Testis (tissue), 5 donors: ENCODE measurements around the gene ETNPPL. TPM values are rescaled to one million over a fixed set of nuclear protein-coding genes. Genes with fewer than 3 reads are reported as not detected.

ENCODE experiments used
- DNase-seq: peaks from one replicate; pipeline ENCODE4 v3.0.0-alpha.2; 2019
- H3K27ac ChIP-seq, 2 donors: fragments of 200-600 bp; sonication (generic); one replicate each; pipeline ENCODE4 v1.5.1; 2019
- H3K27me3 ChIP-seq: fragments of 200-600 bp; sonication (generic); one replicate; pipeline ENCODE4 v1.5.1; 2019
- H3K36me3 ChIP-seq: fragments of 200-600 bp; sonication (generic); one replicate; pipeline ENCODE4 v1.5.1; 2017; ENCODE audit warnings: low read depth; ENCODE audit errors: missing control alignments
- H3K4me1 ChIP-seq: fragments of 200-600 bp; sonication (generic); one replicate; pipeline ENCODE4 v1.5.1; 2019
- H3K4me3 ChIP-seq, 2 donors: fragments of 200-600 bp; sonication (generic); one replicate each; pipeline ENCODE4 v1.5.1; 2017 to 2019
- H3K9me3 ChIP-seq: fragments of 200-600 bp; sonication (generic); one replicate; pipeline ENCODE4 v1.5.1; 2017
- CTCF ChIP-seq, 3 experiments: fragments of 450-650 bp in 2 of 3; fragments of 200-600 bp in 1 of 3; sonication (generic) in 1 of 3; IDR thresholded peaks; one replicate each; pipeline ENCODE4 v1.5.1; 2016 to 2019; ENCODE audit warnings: antibody characterized with exemption in 3 of 3, mild to moderate bottlenecking in 2 of 3, moderate library complexity in 1 of 3
- POLR2A ChIP-seq: fragments of 450-650 bp; IDR thresholded peaks from one replicate; pipeline ENCODE4 v1.6.1; 2017; ENCODE audit warnings: antibody characterized with exemption, mild to moderate bottlenecking, moderate library complexity
- WGBS, 2 donors: methylation state at CpG; one replicate each; pipeline ENCODE4 v1.1.5; 2018; 5-methylcytosine and 5-hydroxymethylcytosine counted together
- intact Hi-C: fragments of 100-400 bp; cut with DNase I; formaldehyde crosslinking; loops from one replicate; pipeline ENCODE4 v1.15.1; 2023; ENCODE audit warnings: low total_unique reads
- long read RNA-seq, 2 donors: transcript quantifications; one replicate each; lab custom pipeline, GENCODE V29; 2026
- polyA plus RNA-seq: library from polyadenylated mRNA; stranded (reverse); fragments of 350-450 nt; fragmentation: Illumina TruSeq; extraction: RNeasy Lipid Tissue Mini Kit (QIAGEN cat#74804); gene quantifications from one replicate; pipeline ENCODE4 v1.2.3, GENCODE V29; 2014; ENCODE audit warnings: low read depth, low replicate concordance; ENCODE audit not compliant: insufficient read depth
- total RNA-seq, 2 donors: library from RNA; depleted of rRNA; stranded (reverse); fragments of >200 nt; gene quantifications; one replicate each; pipeline ENCODE4 v1.2.3, GENCODE V29; 2016

The ETNPPL gene
- total RNA-seq (1 to 10 TPM; 1.1 to 2.0 TPM), polyA plus RNA-seq (0.44 TPM)
- long read RNA-seq, donor 1, partial matches to known transcripts: 0 of 1 reads
- long read RNA-seq, donor 1, other reads (novel, unspliced or antisense): 0 of 1 reads
- long read RNA-seq, donor 2: 0 reads

DNA sequence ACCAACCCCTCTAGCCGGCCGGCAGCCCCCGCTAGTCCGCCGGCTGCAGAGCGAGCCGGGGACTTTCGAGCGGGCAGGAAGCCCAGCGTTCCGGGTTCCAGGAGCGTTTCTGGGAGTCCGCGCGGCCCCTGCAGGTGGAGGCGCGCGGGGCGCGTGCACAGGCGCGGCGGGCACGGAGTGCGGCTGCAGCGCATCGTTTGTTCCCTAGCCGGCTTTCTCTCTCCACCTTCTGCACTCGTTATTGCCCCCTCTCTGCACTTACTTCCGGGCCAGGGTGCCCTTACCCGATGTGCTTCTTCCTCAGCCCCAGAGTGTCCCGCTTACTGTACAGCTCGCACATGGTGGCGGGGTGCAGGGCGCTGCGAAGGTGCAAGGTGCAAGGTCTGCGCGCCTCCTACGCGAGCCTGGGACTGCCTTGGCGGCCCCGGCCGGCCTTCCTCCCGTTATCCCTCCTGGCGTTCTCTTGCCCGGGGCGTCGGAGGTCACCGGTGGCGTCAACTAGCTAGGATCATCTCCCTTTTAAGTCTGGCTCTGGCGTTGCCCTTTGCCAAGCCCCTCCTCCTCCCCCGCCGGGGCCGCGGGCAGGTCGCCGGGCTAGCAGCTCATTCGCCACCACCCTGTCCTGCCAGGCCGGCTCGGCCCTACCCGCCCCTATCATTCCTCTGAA, at the start of gene ETNPPL:
Gene ETNPPL, minus strand, starts transcription at position 495 of the 667 bp plus-strand sequence. Its CDS starts 155 bp downstream, at position 340.
- intact Hi-C loops: no loop called here
- peak; percentile 27 for DNase-seq
- H3K27ac ChIP-seq: no peak within 1 kb of the TSS
- TF ChIP-seq POLR2A (no peak), CTCF (IDR thresholded peaks at IDR 0.05) (no peak)
- no peaks in the 10 kb centered on the region for H3K36me3 ChIP-seq
- no peaks in the 10 kb centered on the region for H3K27me3 ChIP-seq
- H3K9me3 ChIP-seq: no peaks in the 10 kb centered on the region
- no peaks in the 10 kb centered on the region for H3K4me1 ChIP-seq
- peak within 1 kb of the TSS; percentile 43 to 56 for H3K4me3 ChIP-seq
- 1% methylated on average over 47 to 61 of the region's 61 CpGs for WGBS, 2 donors

DNA sequence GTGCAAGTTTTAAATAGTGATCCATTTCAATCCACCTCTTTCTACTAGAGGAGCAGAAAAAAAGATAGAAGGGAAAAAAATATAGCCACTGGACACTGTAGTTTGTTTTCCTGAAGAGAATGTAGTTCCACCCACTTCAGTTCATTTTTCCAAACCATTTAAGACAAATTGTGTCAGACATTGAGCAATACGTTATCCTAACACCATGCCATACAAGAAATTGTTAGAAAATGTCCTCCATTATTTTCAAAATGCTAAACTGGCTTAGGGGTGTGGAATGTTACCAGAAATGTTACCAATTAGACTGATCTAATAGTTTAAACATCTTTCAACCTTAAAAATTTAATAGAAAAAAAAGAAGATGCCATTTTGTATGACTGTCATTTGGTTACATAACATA, 48.6 kb upstream of the ETNPPL start:
- no peak overlapping the region for H3K27ac ChIP-seq
- no peaks in the 10 kb centered on the region for H3K9me3 ChIP-seq
- no peak for DNase-seq
- H3K27me3 ChIP-seq: no peaks in the 10 kb centered on the region
- no peaks in the 10 kb centered on the region for H3K4me1 ChIP-seq
- no peaks in the 10 kb centered on the region for H3K36me3 ChIP-seq
- TF ChIP-seq POLR2A: no peak
- no peak overlapping the region for H3K4me3 ChIP-seq
- WGBS, 2 donors: 93 to 98% methylated on average over 1 of the region's 1 CpG
- intact Hi-C loops: no loop called here

DNA sequence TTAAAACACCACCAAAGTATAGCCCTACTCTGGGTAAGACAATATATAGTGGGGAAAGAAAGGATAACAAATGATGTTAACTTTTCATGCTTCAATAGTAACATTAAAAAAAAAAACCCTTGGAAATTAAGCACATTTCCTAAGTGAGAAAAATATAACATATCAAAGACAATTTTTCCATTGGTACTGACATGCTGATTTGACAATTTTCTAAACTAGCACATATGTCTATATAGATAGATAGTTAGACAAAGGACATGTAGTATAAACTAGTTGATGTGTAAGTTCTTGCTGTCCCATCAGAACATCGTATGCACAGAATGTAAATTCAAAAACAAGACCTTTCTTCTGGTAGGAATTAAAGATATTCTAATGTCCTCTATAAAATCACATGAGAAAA, 47.2 kb upstream of the ETNPPL start:
- H3K4me1 ChIP-seq: no peaks in the 10 kb centered on the region
- no peak overlapping the region for H3K27ac ChIP-seq
- DNase-seq: no peak
- no peaks in the 10 kb centered on the region for H3K27me3 ChIP-seq
- H3K4me3 ChIP-seq: no peak overlapping the region
- 93% methylated on average over 1 of the region's 1 CpG for WGBS, 2 donors
- no peaks in the 10 kb centered on the region for H3K9me3 ChIP-seq
- no peak for TF ChIP-seq POLR2A
- TF ChIP-seq CTCF (IDR thresholded peaks at IDR 0.05): no peak
- H3K36me3 ChIP-seq: no peaks in the 10 kb centered on the region
- intact Hi-C loops: no loop called here

DNA sequence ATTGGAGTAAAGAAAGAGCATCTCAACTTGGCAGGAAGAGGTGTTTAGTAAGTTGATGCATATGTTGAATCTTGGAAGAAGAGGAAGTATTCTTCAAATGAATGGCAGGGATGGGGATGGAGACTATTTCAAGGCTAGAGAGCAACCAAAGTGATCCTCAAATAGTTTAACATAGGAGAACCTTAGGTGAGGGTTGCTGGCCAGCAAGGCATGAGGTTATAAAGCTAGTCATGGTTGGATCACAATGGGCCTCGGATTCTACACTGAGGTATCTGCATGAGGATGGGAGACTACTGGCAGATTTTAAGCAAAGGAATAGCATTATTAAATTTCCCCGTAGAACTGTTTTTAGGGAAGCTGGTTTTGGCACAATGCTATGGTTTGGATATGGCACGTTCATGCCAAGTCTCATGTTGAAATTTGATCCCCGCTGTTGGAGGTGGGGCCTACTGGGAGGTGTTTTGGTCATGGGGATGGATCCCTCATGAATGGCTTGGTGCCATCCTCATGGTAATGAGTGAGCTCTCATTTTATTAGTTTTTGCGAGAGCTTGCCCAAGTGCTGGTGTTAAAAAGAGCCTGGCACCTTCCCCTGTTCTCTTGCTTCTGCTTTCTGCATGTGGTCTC, 41.9 kb upstream of the ETNPPL start:
- intact Hi-C loops: no loop called here
- Histone ChIP-seq H3K27ac (no peak overlapping the region), H3K4me3 (no peak overlapping the region), H3K27me3 (no peaks in the 10 kb centered on the region), H3K36me3 (no peaks in the 10 kb centered on the region), H3K4me1 (no peaks in the 10 kb centered on the region), H3K9me3 (no peaks in the 10 kb centered on the region)
- DNase-seq: no peak
- WGBS, 2 donors: 83 to 84% methylated on average over 5 of the region's 5 CpGs
- TF ChIP-seq POLR2A (no peak), CTCF (IDR thresholded peaks at IDR 0.05) (no peak)

DNA sequence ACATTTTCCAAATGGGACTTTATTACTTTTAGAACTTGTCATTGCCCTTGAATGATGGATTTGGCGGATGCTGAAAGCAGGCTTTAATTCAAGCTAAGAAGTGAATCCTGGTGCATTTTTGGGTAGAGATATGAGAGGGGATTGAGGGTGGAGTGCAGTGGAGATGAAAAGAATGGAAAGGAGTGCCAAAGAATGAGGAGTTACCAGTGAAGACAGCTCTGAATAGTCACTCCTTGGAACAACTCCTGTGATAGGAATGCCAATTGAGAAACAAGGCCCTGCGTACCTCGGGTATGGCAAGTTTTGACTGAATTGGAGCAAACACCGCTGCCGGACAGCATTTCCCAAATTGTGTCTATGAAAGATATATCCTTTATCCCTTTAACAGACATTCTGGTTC, 36.5 kb upstream of the ETNPPL start:
- WGBS, 2 donors: 80 to 96% methylated on average over 5 of the region's 5 CpGs
- Histone ChIP-seq H3K9me3 (no peaks in the 10 kb centered on the region), H3K4me1 (no peaks in the 10 kb centered on the region), H3K27ac (no peak overlapping the region), H3K4me3 (no peak overlapping the region), H3K36me3 (no peaks in the 10 kb centered on the region), H3K27me3 (no peaks in the 10 kb centered on the region)
- intact Hi-C loops: no loop called here
- TF ChIP-seq POLR2A (no peak), CTCF (IDR thresholded peaks at IDR 0.05) (no peak)
- no peak for DNase-seq
